Rectal smooth muscle tissue (tissue), 1 donor: Measurements from ENCODE around the gene TRMT44.

ENCODE experiments used
- H3K27ac ChIP-seq: one replicate; pipeline ENCODE4 v1.7.0; 2013; ENCODE audit warnings: low read depth, low read length, inconsistent platforms
- H3K27me3 ChIP-seq: one replicate; pipeline ENCODE4 v1.7.0; 2013; ENCODE audit warnings: low read length; ENCODE audit not compliant: control insufficient read depth, insufficient read depth
- H3K36me3 ChIP-seq: one replicate; pipeline ENCODE4 v1.7.0; 2013; ENCODE audit warnings: low read length; ENCODE audit not compliant: control insufficient read depth, insufficient read depth
- H3K4me1 ChIP-seq: one replicate; pipeline ENCODE4 v1.7.0; 2013; ENCODE audit warnings: low read length; ENCODE audit not compliant: control insufficient read depth, insufficient read depth
- H3K4me3 ChIP-seq: one replicate; pipeline ENCODE4 v1.7.0; 2013; ENCODE audit warnings: low read length
- H3K9ac ChIP-seq: one replicate; pipeline ENCODE4 v1.7.0; 2013; ENCODE audit warnings: low read length

TRMT44 gene

DNA sequence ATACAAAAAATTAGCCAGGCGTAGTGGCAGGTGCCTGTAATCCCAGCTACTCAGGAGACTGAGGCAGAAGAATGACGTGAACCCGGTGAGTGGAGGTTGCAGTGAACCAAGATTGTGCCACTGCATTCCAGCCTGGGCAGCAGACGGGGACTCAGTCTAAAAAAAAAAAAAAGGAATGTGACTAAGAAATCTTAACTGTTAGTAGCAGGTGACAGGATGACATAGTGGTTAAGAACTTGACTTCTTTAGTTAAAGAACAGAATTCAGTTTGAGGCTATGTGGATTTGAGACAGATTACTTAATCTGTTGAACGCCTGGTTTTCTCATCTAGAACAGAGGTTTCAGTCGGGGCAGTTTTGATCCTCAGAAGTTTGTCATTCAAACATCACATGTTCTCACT is 3.2 kb downstream of the TRMT44 start:
- peaks cover 16% of the 10 kb centered on the region for H3K4me1 ChIP-seq

DNA sequence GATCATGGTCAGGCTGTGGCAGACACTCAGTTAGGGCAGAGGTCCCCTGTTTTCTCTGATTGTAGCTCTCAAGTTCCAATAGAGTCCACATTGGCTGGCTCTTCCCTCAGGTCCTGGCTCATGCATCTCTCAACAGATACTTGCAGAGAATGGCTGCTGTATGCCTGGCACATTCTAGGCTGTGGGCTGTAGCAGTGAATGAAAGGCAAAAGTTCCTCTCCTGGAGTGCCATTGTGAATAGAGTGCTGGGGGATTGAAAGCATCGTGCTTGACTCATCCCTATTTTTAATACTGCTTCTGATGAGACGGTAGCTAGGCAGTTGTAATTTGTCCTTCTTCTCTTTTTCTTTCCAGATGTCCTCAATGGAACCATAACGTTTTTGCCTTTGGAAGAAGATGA is 5.5 kb downstream of the TRMT44 start:
- Histone ChIP-seq H3K36me3 (peaks cover 9% of the 10 kb centered on the region), H3K4me3 (no peak overlapping the region), H3K9ac (no peak overlapping the region), H3K27me3 (no peaks in the 10 kb centered on the region), H3K27ac (no peak overlapping the region), H3K4me1 (peaks cover 13% of the 10 kb centered on the region)

More for the DNA sequence above, 3.2 kb downstream of the TRMT44 start:
- no peaks in the 10 kb centered on the region for H3K27me3 ChIP-seq
- peaks cover 9% of the 10 kb centered on the region for H3K36me3 ChIP-seq
- H3K27ac ChIP-seq: no peak overlapping the region
- H3K9ac ChIP-seq: no peak overlapping the region
- H3K4me3 ChIP-seq: no peak overlapping the region

DNA sequence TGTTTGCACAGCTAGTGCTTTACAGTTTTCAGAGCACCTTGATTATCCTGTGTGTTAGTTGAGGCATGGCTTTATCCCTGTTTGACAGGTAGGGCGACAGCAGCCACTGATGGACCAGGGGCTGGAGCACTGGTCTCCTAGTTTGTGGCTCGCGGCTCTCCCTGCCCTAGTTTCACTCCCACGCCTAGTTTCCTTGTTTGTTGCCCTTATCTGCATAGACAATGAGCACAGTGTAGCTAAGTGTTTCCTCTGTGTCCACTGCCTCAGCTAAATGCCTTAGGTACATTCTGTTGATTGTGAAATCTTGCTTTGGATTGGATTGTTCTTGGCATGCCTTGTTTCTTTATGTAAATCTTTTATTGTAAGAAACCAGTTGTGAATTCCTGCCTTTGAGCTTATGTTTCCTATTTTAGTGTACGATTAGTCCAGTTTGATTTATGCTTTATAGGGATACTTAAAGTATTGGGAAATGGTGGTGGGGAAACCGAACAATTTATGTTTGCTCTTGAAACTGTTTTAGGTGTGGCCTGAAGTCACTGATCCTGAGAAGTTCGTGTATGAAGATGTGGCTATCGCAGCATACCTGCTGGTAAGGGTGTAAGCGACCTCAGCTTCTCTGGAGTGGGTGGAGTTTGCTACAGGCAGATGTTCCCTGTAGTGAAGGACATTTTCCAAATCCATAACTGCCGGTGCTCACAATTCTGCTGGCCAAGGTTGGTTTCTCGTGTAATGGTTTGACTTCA is 11.0 kb downstream of the TRMT44 start:
- Histone ChIP-seq H3K4me1 (no peaks in the 10 kb centered on the region), H3K4me3 (no peak overlapping the region), H3K36me3 (peaks cover 36% of the 10 kb centered on the region), H3K27ac (no peak overlapping the region), H3K9ac (no peak overlapping the region), H3K27me3 (no peaks in the 10 kb centered on the region)

DNA sequence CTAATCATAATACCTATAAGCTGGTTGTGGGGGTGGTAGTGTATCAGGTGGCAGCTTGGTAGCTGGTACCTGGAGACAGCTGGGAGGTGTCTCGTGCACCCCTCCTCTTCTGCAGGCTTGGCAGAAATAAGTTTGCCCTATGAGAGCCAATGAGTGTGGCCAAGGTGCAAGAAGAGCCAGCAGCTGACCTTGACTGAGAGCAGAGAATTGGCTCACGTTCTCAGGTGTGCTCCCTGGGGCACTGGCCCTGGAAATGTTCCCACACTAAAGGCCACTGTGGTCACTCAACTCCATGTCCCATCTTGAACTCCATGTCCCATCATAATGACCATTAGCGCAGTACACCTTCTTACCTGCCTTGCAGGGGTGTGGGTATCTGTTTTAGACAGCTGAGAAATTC is 13.4 kb downstream of the TRMT44 start:
- no peak overlapping the region for H3K27ac ChIP-seq
- no peaks in the 10 kb centered on the region for H3K4me1 ChIP-seq
- no peaks in the 10 kb centered on the region for H3K27me3 ChIP-seq
- H3K9ac ChIP-seq: no peak overlapping the region
- peaks cover 37% of the 10 kb centered on the region for H3K36me3 ChIP-seq
- no peak overlapping the region for H3K4me3 ChIP-seq

DNA sequence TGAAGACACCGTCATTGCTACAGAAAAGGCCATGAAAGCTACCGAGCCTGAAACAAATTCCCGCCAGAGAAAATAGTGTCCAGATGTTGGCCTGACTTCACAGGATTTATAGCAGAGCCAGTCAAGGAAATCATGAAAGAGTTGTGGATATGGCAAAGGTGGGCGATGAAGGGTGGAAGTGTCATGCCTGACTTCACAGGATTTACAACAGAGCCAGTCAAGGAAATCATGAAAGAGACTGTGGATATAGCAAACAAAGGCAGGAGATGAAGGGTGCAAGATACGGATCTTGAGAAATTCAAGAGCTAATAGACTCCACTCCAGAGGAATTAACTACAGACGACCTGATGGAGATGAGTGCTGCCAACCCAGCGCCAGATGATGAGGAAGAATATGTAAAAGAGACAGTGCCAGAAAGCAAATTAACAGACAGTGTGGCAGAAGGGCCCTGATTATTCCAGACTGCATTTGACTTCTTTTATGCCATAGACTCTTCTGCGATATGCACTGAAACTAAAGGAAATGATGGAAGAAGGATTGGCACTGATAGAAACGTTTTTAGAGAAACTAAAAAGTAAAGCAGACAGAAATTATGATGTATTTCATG is 17.2 kb downstream of the TRMT44 start:
- no peak overlapping the region for H3K27ac ChIP-seq
- no peak overlapping the region for H3K9ac ChIP-seq
- no peak overlapping the region for H3K4me3 ChIP-seq
- peaks cover 33% of the 10 kb centered on the region for H3K36me3 ChIP-seq
- no peaks in the 10 kb centered on the region for H3K27me3 ChIP-seq
- H3K4me1 ChIP-seq: no peaks in the 10 kb centered on the region

DNA sequence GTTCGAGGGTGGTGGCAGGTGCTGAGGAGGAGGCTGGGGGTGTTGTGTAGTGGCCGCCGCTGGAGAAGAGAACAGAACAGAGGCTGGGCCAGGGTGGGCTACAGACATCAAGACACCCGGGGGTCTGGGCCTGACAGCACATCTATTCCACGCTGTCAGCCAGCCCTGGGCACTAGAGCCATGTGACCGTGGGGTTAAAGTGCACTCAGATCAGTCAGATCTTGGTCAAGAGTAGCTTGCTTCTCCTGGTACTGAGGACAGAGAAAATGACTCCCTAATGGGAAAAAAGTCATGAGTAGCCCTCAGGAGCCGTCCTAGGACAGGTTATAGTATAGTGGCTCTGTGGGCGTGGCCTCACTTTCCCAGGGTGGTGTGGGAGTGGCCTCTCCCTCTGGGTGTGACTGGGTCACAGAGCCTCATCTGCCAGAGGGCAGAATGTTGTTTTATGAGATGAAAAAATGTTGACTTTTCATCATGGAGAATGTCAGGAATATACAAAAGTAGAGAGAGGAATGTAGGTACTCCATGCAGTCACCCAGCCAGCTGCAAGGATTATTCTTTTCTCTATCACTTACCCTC is 19.4 kb downstream of the TRMT44 start:
- Histone ChIP-seq H3K4me1 (no peaks in the 10 kb centered on the region), H3K27me3 (no peaks in the 10 kb centered on the region), H3K4me3 (no peak overlapping the region), H3K9ac (no peak overlapping the region), H3K27ac (no peak overlapping the region), H3K36me3 (peaks cover 25% of the 10 kb centered on the region)

DNA sequence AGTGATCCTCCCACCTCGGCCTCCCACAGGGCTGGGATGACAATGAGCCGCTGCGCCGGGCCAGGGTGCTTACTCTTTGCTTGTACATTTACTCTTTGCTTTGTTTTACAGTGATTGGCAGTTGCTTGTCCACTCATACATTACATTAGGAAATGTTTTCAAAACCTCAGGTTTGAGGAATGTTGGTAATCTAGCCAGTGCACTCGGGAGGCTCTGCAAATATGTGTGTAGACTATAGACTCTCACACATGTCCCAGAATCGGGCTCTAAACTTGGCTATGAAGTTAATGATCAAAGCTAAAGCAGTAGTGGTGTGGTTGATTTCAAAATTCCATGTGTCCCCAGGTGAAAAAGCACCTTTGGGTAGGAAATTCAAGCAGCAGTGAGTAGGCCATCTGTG is 20.5 kb downstream of the TRMT44 start:
- Histone ChIP-seq H3K4me3 (no peak overlapping the region), H3K9ac (no peak overlapping the region), H3K27me3 (no peaks in the 10 kb centered on the region), H3K27ac (no peak overlapping the region), H3K36me3 (peaks cover 26% of the 10 kb centered on the region), H3K4me1 (no peaks in the 10 kb centered on the region)

DNA sequence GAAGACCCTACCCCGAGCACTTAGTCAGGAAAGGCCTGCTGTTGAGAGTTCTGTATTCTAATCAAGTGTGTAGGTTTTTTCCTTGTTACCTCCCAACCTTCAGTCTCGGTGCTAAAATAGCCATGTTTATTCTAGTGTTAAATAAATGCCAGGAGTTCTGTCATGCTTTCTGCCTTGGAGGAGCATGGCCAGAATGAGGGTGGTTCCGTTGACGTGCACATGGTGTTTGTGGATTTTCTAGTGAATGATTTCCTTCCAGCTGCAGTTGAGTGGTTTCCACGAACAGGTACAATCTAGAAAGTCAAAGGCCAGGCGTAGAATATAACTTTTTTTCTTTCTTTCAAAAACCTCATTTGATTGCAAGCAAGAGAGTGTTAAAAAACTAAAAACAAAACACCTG is 21.0 kb downstream of the TRMT44 start:
- Histone ChIP-seq H3K36me3 (peaks cover 25% of the 10 kb centered on the region), H3K9ac (no peak overlapping the region), H3K27ac (no peak overlapping the region)

DNA sequence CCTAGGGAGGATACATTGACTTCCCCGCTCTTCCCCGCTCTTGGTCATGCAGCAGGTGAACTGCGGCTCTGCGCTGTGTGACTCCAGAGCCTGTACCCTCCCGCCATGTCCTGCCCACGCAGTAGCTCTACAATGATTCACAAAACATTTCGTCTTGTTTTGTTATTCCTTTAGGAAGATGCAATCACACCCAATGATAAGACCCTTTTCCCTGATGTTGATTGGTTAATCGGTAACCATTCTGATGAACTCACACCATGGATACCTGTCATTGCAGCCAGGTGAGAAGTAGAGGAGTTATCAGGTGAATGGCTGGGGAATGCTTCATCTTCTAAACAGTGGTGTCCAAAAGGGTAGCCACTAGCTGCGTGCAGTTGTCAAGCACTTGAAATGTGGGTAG is 23.2 kb downstream of the TRMT44 start:
- no peaks in the 10 kb centered on the region for H3K27me3 ChIP-seq
- H3K4me3 ChIP-seq: no peak overlapping the region
- H3K27ac ChIP-seq: no peak overlapping the region
- no peaks in the 10 kb centered on the region for H3K4me1 ChIP-seq
- H3K9ac ChIP-seq: no peak overlapping the region
- H3K36me3 ChIP-seq: peaks cover 20% of the 10 kb centered on the region

More for the DNA sequence above, 21.0 kb downstream of the TRMT44 start:
- H3K4me1 ChIP-seq: no peaks in the 10 kb centered on the region
- H3K27me3 ChIP-seq: no peaks in the 10 kb centered on the region
- no peak overlapping the region for H3K4me3 ChIP-seq

DNA sequence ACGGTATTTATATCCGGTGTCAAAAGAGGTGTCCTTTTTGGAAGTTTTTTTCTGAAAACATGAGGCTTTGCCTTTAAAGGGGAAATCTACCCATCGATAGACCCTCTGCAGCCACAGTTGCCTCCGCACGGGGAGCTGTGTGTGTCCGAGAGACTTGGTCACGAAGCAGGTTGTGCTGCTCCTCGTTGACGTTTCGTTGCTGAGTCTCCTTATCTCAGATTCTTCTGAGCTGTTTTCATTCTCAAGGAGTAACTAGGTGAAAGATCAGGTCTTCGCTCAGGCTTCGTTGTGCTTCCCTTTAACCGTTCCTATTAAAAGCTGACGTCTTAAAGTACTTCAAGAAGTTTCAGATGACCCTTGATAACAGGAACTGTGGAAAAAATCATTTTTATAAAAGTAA is 23.8 kb downstream of the TRMT44 start:
- Histone ChIP-seq H3K27ac (no peak overlapping the region), H3K27me3 (no peaks in the 10 kb centered on the region), H3K4me3 (no peak overlapping the region), H3K9ac (no peak overlapping the region), H3K4me1 (no peaks in the 10 kb centered on the region), H3K36me3 (peaks cover 20% of the 10 kb centered on the region)

DNA sequence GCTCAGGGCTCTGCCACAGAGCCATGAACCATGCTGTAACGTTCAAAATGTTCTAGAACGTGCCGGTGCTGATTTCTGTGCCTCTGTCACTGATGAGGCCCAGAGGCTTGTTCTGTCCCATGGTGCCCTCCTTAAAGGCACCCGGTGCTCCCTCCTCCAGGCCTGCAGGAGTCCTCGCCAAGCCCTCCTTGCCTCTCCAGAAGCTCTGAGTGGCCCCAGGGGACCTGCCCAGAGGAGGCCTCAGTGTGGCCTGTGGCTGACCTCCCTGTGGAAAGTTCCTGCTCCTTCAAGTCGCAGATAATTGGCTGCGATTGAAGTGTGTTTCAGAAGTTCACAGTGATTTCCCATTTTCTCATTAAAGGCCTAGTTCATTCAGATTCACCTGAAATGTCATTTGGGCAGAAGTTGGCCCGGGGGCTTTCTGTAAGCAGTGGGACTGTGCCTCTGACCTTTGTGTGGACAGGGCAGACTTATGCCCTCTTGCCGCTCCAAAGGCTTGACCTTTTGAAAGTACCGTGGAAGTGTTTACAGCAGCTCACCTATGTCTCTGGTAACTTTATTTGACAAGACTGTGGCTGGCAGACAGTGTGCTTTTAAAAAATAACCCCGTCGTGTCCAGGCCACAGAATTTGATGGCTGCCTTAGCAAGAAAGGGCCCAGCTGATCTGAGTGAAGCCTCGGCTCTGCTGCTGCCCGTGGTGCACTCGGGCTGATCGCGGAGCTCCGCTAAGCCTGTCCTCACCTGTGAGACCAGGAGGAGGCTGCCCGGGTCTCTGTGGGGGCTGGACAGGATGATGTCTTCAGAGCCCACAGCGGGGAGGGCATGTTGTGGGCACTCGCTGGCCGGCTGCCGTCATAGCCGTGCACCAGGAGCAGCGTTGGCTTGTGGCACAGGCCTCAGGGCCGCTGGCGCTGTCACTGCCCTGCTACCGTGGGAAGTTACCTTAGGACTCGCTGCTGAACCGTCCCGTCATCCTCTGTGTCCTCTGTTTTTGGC is 25.3 kb downstream of the TRMT44 start:
- no peak overlapping the region for H3K4me3 ChIP-seq
- H3K36me3 ChIP-seq: peaks cover 20% of the 10 kb centered on the region
- H3K27ac ChIP-seq: no peak overlapping the region
- H3K9ac ChIP-seq: no peak overlapping the region
- no peaks in the 10 kb centered on the region for H3K27me3 ChIP-seq
- no peaks in the 10 kb centered on the region for H3K4me1 ChIP-seq

DNA sequence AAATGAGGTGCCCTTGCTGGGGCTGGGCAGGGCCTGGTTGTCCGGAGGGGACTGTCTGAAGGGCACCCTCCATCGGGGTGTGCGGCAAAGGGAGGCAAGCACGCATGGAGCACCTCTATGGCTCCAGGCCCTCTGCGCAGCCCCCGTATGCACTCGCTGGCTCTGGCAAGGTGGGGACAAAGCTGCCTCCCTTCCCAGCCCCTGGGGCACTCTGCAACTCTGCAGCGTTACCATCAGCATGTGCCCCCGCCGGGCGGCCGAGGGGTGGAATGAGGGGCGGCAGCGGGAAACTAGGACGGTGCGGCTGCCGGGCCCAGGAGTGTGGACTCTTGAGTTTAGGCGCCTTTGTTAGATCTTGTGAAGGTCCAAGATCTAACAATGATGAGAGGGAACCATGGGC is 26.4 kb downstream of the TRMT44 start:
- Histone ChIP-seq H3K27ac (no peak overlapping the region), H3K4me3 (no peak overlapping the region), H3K9ac (no peak overlapping the region), H3K27me3 (no peaks in the 10 kb centered on the region), H3K4me1 (peaks cover under 1% of the 10 kb centered on the region), H3K36me3 (peaks cover 17% of the 10 kb centered on the region)
